Lung (tissue), 12 donors: ENCODE results near the gene CCDC30. TPM values are rescaled to one million over a fixed set of nuclear protein-coding genes. Genes with fewer than 3 reads are reported as not detected.

Source experiments
- ATAC-seq: fragments of 200-7000 bp; cut with Tn5 transposase; one replicate; pipeline ENCODE4 v1.9.1; 2020; ENCODE audit warnings: moderate number of reproducible peaks; ENCODE audit not compliant: insufficient read depth, low FRiP score
- DNase-seq, 3 donors: peaks; one replicate each; pipeline ENCODE4 v3.0.0-alpha.2; 2013 to 2017
- H3K27ac ChIP-seq, 2 donors: one replicate each; pipeline ENCODE4 v1.5.1; 2013; ENCODE audit warnings: mild to moderate bottlenecking in 2 of 2, moderate library complexity in 2 of 2, control low read depth in 1 of 2, inconsistent platforms in 1 of 2, low read depth in 1 of 2, low read length in 1 of 2
- H3K27me3 ChIP-seq, 3 donors: one replicate each; pipeline ENCODE4 v1.5.1; 2013; ENCODE audit warnings: low read length in 2 of 3; ENCODE audit not compliant: control insufficient read depth in 3 of 3, insufficient read depth in 3 of 3
- H3K36me3 ChIP-seq, 4 donors: one replicate each; pipeline ENCODE4 v1.5.1; 2013; ENCODE audit warnings: low read length in 4 of 4, mild to moderate bottlenecking in 1 of 4, moderate library complexity in 1 of 4; ENCODE audit not compliant: control insufficient read depth in 4 of 4, insufficient read depth in 4 of 4
- H3K4me1 ChIP-seq, 5 donors: one replicate each; pipeline ENCODE4 v1.5.1; 2013; ENCODE audit warnings: low read length in 5 of 5, mild to moderate bottlenecking in 2 of 5, moderate library complexity in 1 of 5; ENCODE audit not compliant: control insufficient read depth in 5 of 5, insufficient read depth in 5 of 5
- H3K4me3 ChIP-seq: one replicate; pipeline ENCODE4 v1.5.1; 2013; ENCODE audit warnings: mild to moderate bottlenecking, control low read depth, moderate library complexity
- H3K9ac ChIP-seq, 2 donors: one replicate each; pipeline ENCODE4 v1.5.1; 2013; ENCODE audit warnings: low read length in 2 of 2, control low read depth in 1 of 2; ENCODE audit not compliant: insufficient read depth in 1 of 2
- H3K9me3 ChIP-seq, 4 donors: one replicate each; pipeline ENCODE4 v1.5.1; 2013; ENCODE audit warnings: low read length in 3 of 4, mild to moderate bottlenecking in 1 of 4, moderate library complexity in 1 of 4; ENCODE audit not compliant: control insufficient read depth in 4 of 4, insufficient read depth in 3 of 4
- CTCF ChIP-seq: IDR thresholded peaks from 2 replicates; pipeline ENCODE4 v1.5.1; 2012; ENCODE audit warnings: mild to moderate bottlenecking; ENCODE audit errors: control extremely low read depth, extremely low read depth
- WGBS, 2 donors: extraction: QIAGEN DNeasy Blood & Tissue Kit; methylation state at CpG; one replicate each; pipeline ENCODE4 v1.1.7; 2013; 5-methylcytosine and 5-hydroxymethylcytosine counted together
- polyA plus RNA-seq, 2 donors: library from polyadenylated mRNA; stranded (reverse); fragments of 200-250 nt; gene quantifications; one replicate each; pipeline ENCODE4 v1.2.1, GENCODE V29; 2013
- total RNA-seq, 2 donors: library from RNA; depleted of rRNA in 1 of 2; stranded (reverse); fragments of >200 nt in 1 of 2; gene quantifications; one replicate each; pipeline ENCODE4 v1.2.1, GENCODE V29; 2014 to 2021
- donor health status: control.
- donor health status: control.
- donor health status: Bipolar disorder and iron deficiency.
- donor health status: healthy.
- donor health status: DM: yes; HTN: yes; CAD: no.

CCDC30 gene
- total and polyA plus RNA-seq, 4 donors = 1.5 to 21.4 (median 9.2) TPM

GRCh38 chr1:42686418-42686817, 223.3 kb downstream of the CCDC30 start:
- Histone ChIP-seq H3K27ac (no peak overlapping the region), H3K27me3 (no peaks in the 10 kb centered on the region), H3K36me3 (peaks cover 0 to 14% (median 8%) of the 10 kb centered on the region in 4 donors), H3K4me3 (no peak overlapping the region), H3K9ac (no peak overlapping the region), H3K4me1 (peaks cover 4 to 36% (median 14%) of the 10 kb centered on the region in 5 donors), H3K9me3 (no peaks in the 10 kb centered on the region)
- no peak for ATAC-seq
- no peak for TF ChIP-seq CTCF
- DNase-seq = no peak
- WGBS, 2 donors = 89 to 90% methylated on average over 4 of the region's 4 CpGs

DNA sequence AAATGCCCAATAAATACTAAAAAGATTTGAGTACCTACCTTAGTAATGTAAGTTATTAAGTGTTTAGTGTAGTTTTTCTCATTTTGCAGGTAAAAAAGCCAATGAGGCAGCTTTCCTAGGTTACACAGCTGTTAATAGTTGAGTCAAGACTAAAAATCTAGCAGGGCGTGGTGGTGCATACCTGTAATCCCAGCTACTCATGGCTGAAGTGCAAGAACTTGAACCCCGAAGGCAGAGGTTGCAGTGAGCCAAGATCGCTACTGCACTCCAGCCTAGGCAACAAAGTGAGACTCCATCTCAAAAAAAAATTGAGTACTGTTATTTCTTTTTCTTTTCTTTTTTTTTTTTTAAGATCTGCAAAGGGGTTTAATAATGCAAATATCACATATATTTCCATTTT, 226.8 kb downstream of the CCDC30 start:
- H3K4me3 ChIP-seq = no peak overlapping the region
- H3K27ac ChIP-seq = no peak overlapping the region
- no peaks in the 10 kb centered on the region for H3K27me3 ChIP-seq
- H3K9me3 ChIP-seq = no peaks in the 10 kb centered on the region
- ATAC-seq = no peak
- H3K4me1 ChIP-seq = peaks cover 4 to 27% (median 10%) of the 10 kb centered on the region in 5 donors
- 76 to 84% methylated on average over 3 of the region's 3 CpGs for WGBS, 2 donors
- TF ChIP-seq CTCF = no peak
- DNase-seq = no peak
- no peak overlapping the region for H3K9ac ChIP-seq
- peaks cover 0 to 13% (median 3%) of the 10 kb centered on the region in 4 donors for H3K36me3 ChIP-seq

GRCh38 chr1:42690477-42691156, 227.5 kb downstream of the CCDC30 start:
- no peaks in the 10 kb centered on the region for H3K9me3 ChIP-seq
- peaks cover 4 to 24% (median 10%) of the 10 kb centered on the region in 5 donors for H3K4me1 ChIP-seq
- 93 to 96% methylated on average over 1 of the region's 1 CpG for WGBS, 2 donors
- no peaks in the 10 kb centered on the region for H3K27me3 ChIP-seq
- peaks cover 0 to 18% (median 2%) of the 10 kb centered on the region in 4 donors for H3K36me3 ChIP-seq
- H3K4me3 ChIP-seq = no peak overlapping the region
- H3K27ac ChIP-seq = no peak overlapping the region
- ATAC-seq = no peak
- no peak overlapping the region for H3K9ac ChIP-seq
- DNase-seq = no peak
- TF ChIP-seq CTCF = no peak

- Histone ChIP-seq H3K4me1 (peaks cover 4 to 24% (median 9%) of the 10 kb centered on the region in 5 donors), H3K9me3 (no peaks in the 10 kb centered on the region), H3K4me3 (no peak overlapping the region), H3K9ac (no peak overlapping the region), H3K36me3 (peaks cover 0 to 21% (median 4%) of the 10 kb centered on the region in 4 donors), H3K27me3 (no peaks in the 10 kb centered on the region), H3K27ac (no peak overlapping the region)
- no peak for ATAC-seq
- no peak for DNase-seq
- no peak for TF ChIP-seq CTCF
- 73 to 78% methylated on average over 4 of the region's 4 CpGs for WGBS, 2 donors
These were observed 228.0 kb downstream of the CCDC30 start for GRCh38 chr1:42691157-42691498.
